Activated CD4-positive, alpha-beta memory T cell treated with anti-CD3 and anti-CD28 coated beads for 36 hours (primary cell): Measurements from ENCODE around the gene SMIM20. TPM values are rescaled to one million over a fixed set of nuclear protein-coding genes. Genes with fewer than 3 reads are reported as not detected.
A peak's percentile ranks its signal among the peaks of the same experiment; 100 is the strongest.
"Not testable (repeated sequence)": the region's sequence is repeated elsewhere in the genome, so short reads cannot be mapped to it uniquely, and the experiment has no call there.

Experiments
- CTCF ChIA-PET: fragments of 350-600 bp; sonication (Branson Sonifier 250); formaldehyde crosslinking; loops from one replicate; lab custom pipeline; 2021; ENCODE audit warnings: antibody characterized with exemption, inconsistent platforms; lab: Charles Lee
- POLR2A ChIA-PET: fragments of 350-600 bp; sonication (Branson Sonifier 250); formaldehyde crosslinking; loops from one replicate; lab custom pipeline; 2021; ENCODE audit warnings: antibody characterized with exemption; lab: Charles Lee
- DNase-seq: peaks from one replicate; pipeline ENCODE4 v3.0.0-alpha.2; 2020
- H3K27ac Mint-ChIP-seq: one replicate; pipeline ENCODE4 v1.8.0; 2021; ENCODE audit warnings: mixed read lengths
- H3K27me3 Mint-ChIP-seq: one replicate; pipeline ENCODE4 v1.8.0; 2021; ENCODE audit warnings: mixed read lengths
- H3K36me3 Mint-ChIP-seq: one replicate; pipeline ENCODE4 v1.8.0; 2021; ENCODE audit warnings: mixed read lengths
- H3K4me1 Mint-ChIP-seq: one replicate; pipeline ENCODE4 v1.8.0; 2021; ENCODE audit warnings: low read depth, mixed read lengths
- H3K4me3 Mint-ChIP-seq: one replicate; pipeline ENCODE4 v1.8.0; 2021; ENCODE audit warnings: mild to moderate bottlenecking, mixed read lengths
- H3K9me3 Mint-ChIP-seq: one replicate; pipeline ENCODE4 v1.8.0; 2021; ENCODE audit warnings: mixed read lengths
- intact Hi-C: fragments of 100-400 bp; cut with micrococcal nuclease; formaldehyde crosslinking; loops from one replicate; pipeline ENCODE4 v1.15.1; 2023
- total RNA-seq, 2 experiments: library from RNA; stranded (reverse); gene quantifications; one replicate each; pipeline ENCODE4 v1.2.3, GENCODE V29; 2021

SMIM20 gene
- 10 to 100 TPM; 26.0 to 28.0 TPM for total RNA-seq

DNA sequence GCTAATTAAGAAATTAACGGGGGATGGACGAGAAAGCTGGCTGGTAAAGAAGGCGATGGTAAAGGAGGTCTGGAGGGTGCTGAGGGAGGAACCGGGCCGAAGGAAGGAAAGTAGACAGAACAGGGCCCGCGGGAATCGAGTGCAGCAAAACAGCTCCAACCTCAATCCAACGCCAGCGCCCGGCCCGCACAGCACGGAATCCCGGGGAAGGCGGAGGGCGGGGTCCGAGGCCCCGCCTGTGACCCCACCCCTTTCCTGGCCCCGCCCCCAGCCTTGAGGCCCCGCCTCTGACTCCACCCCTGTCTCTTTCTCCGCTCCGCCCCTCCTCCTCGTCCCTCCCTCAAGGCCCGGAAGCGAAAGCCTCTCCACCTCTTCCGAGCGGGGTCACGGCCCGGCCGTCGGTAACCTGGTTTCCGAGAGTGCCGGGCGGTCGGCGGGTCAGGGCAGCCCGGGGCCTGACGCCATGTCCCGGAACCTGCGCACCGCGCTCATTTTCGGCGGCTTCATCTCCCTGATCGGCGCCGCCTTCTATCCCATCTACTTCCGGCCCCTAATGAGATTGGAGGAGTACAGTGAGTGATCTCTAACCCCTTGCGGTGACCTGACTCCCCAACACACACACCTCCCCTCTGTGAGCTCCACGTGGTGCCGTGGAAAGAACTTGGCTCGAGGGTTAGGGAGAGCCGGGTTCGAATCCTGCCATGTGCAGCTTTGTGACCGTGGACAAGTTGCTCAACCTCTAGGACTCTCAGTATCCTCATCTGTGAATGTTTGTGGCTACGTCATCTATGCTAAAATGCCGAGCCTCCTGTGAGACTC is at the start of gene SMIM20:
SMIM20 (plus strand) TSS at position 370 of the 819 bp plus-strand sequence; CDS start at position 464, 94 bp downstream.
- peaks cover 17% of the 10 kb centered on the region for H3K4me1 Mint-ChIP-seq
- ChIA-PET CTCF (interaction anchor here (0.7 to 3.1 kb wide), 4 partner anchors 8 to 74 kb away, joined by 3 to 12 read pairs (median 4); no protein-coding TSS in a partner anchor), POLR2A (interaction anchor here (0.6 to 1.6 kb wide), 9 partner anchors 10 to 201 kb away, joined by 3 to 8 read pairs (median 3); no protein-coding TSS in a partner anchor)
- DNase-seq: peak; percentile 93
- H3K27ac Mint-ChIP-seq: peak within 1 kb of the TSS; percentile 94
- H3K9me3 Mint-ChIP-seq: no peaks in the 10 kb centered on the region
- intact Hi-C loops: loop anchor here (1.0 to 10.0 kb wide), 8 partner anchors 24 to 946 kb away; partner anchors contain the start of genes ANAPC4, RBPJ, STIM2 and TBC1D19
- peak within 1 kb of the TSS; percentile 87 for H3K4me3 Mint-ChIP-seq
- H3K27me3 Mint-ChIP-seq: no peaks in the 10 kb centered on the region
- no peaks in the 10 kb centered on the region for H3K36me3 Mint-ChIP-seq

DNA sequence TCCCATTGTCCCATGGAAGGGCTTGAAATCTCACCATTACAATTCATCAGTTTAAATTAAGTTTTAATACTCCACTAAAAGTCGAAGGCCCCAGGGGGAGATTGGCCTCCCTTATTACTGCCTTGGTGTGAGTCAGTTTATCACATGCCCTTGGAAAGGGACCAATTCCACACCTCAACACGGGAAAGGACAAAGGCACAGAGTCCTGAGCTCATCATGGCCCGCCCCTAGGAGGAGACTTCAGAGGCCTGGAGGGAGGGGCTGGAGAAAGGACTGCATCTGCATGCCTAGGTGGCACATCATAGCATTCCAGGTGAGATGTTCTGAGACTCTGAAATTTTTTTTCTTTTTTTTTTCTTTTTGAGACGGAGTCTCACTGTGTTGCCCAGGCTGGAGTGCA is 48.4 kb upstream of the SMIM20 start:
- CTCF ChIA-PET: no interaction called here

DNA sequence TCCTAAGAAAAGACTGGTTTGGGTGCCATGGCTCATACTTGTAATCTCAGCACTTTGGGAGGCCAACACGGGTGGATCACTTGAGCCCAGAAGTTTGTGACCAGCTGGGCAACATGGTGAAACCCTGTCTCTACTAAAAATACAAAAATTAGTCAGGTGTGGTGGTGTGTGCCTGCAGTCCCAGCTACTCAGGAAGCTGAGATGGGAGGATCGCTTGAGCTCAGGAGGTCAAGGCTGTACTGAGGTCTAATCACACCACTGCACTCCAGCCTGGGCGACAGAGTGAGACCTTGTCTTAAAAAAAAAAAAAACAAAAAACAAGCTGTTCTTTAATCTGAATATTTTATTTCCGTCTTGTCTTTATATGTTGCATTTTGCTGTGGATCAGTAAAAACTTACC is 47.6 kb upstream of the SMIM20 start:
- POLR2A ChIA-PET, H3K36me3 Mint-ChIP-seq, H3K9me3 Mint-ChIP-seq, H3K4me3 Mint-ChIP-seq, H3K27me3 Mint-ChIP-seq, H3K4me1 Mint-ChIP-seq, H3K27ac Mint-ChIP-seq, DNase-seq, CTCF ChIA-PET: not testable (repeated sequence)
- intact Hi-C loops: loop anchor here (10.0 kb wide), 1 partner anchor 328 kb away; no protein-coding TSS in a partner anchor

More for the DNA sequence above, 48.4 kb upstream of the SMIM20 start:
- H3K9me3 Mint-ChIP-seq: no peaks in the 10 kb centered on the region
- POLR2A ChIA-PET: interaction anchor here (0.5 to 2.2 kb wide), 2 partner anchors 11 to 881 kb away, joined by 3 to 10 read pairs; no protein-coding TSS in a partner anchor
- no peak overlapping the region for H3K4me3 Mint-ChIP-seq
- no peak for DNase-seq
- intact Hi-C loops: loop anchor here (10.0 kb wide), 1 partner anchor 329 kb away; no protein-coding TSS in a partner anchor
- peaks cover 13% of the 10 kb centered on the region for H3K4me1 Mint-ChIP-seq
- peaks cover 2% of the 10 kb centered on the region for H3K27me3 Mint-ChIP-seq
- H3K27ac Mint-ChIP-seq: no peak overlapping the region
- peaks cover 7% of the 10 kb centered on the region for H3K36me3 Mint-ChIP-seq

DNA sequence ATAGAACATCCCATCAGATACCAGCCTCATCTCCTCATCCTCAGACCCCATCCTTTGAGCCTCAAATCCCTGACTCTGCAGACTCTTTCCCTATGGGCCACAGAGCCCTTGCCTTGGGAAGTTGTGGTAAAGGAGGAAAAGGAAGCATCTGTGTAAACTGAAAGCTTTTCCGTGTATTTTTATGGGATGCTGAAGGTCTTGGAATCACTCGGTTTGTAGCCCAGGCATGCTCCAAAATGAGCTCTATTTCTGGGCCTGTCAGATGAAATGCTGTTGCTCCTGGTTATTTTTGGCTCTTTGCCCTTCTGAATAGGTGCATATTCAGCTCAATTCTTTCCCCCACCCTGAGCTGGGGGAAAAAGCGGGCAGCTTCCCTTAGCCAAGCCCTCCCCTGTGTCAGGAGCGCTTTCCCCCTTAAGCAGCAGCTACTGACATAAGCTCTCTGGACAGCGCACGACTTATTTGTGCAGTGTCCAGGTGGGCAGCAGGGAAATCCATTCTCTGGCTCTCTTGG is 46.2 kb upstream of the SMIM20 start:
- CTCF ChIA-PET: interaction anchor here (1.1 kb wide), 1 partner anchor 428 kb away, joined by 3 read pairs; no protein-coding TSS in a partner anchor
- Mint-ChIP-seq H3K9me3 (no peaks in the 10 kb centered on the region), H3K27me3 (no peaks in the 10 kb centered on the region), H3K27ac (no peak overlapping the region), H3K4me3 (no peak overlapping the region), H3K36me3 (no peaks in the 10 kb centered on the region), H3K4me1 (no peaks in the 10 kb centered on the region)
- DNase-seq: no peak
- POLR2A ChIA-PET: interaction anchor here (1.0 kb wide), 1 partner anchor 8 kb away, joined by 3 read pairs; no protein-coding TSS in a partner anchor
- intact Hi-C loops: loop anchor here (10.0 kb wide), 1 partner anchor 327 kb away; no protein-coding TSS in a partner anchor

DNA sequence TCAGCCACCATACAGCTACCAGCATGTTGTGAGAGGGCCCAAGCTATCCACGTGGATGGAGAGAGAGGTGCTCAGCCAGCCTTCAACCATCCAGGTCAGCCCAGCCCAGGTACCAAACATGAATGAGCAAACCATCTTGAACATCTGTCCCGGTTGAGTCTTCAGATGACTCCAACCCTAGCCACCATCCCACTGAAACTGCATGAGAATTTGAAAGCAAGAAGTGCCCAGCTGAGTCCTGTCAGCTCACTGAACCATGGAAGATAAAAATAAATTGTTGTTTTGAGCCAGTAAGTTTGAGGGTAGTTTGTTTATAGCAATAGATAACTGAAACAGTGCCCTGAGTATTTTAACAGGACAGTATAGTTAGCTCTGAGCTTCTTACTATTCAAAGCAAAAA is 43.9 kb upstream of the SMIM20 start:
- no peak for DNase-seq
- ChIA-PET POLR2A (no interaction called here), CTCF (no interaction called here)
- Mint-ChIP-seq H3K4me1 (no peaks in the 10 kb centered on the region), H3K4me3 (no peak overlapping the region), H3K27me3 (no peaks in the 10 kb centered on the region), H3K27ac (no peak overlapping the region), H3K9me3 (no peaks in the 10 kb centered on the region), H3K36me3 (no peaks in the 10 kb centered on the region)
- intact Hi-C loops: no loop called here

DNA sequence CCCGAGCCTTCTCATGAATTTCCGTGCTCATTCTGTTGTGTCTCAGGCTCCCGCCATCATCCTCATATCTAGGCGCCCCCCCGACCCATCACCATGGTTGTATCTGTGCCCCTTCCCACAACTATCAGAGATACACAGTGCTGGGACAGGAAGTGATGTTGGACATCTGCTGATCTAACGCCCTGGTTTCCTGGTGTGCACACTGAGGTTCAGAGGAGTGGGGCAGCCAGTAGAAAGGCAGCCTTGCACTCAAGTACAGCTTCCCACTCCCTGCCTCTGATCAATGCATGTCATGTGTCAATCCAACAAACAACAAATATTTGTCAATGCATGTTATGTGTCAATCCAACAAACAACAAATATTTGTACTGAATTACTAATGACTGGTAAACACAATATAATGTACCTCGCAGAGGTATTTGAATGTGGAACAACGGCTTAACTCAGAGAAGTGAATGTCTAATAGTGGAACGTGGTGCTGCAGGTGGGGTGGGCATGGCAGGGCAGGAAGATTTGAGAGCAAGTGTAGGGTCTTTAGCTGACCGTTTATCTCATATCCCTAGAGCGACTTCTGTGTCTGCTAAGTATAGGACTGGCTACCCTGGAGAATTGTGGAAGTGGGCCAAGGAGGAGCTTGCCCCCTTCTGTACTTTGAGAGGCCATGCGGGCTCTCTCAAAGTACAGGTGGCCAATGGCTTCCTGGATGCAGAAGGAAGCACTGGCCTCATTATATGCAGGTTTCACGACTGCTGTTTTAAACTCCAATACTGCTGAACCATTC is 41.0 kb upstream of the SMIM20 start:
- ChIA-PET CTCF (no interaction called here), POLR2A (no interaction called here)
- no peak overlapping the region for H3K27ac Mint-ChIP-seq
- DNase-seq: no peak
- no peaks in the 10 kb centered on the region for H3K36me3 Mint-ChIP-seq
- intact Hi-C loops: no loop called here
- H3K4me3 Mint-ChIP-seq: no peak overlapping the region
- no peaks in the 10 kb centered on the region for H3K27me3 Mint-ChIP-seq
- H3K4me1 Mint-ChIP-seq: no peaks in the 10 kb centered on the region
- H3K9me3 Mint-ChIP-seq: no peaks in the 10 kb centered on the region

DNA sequence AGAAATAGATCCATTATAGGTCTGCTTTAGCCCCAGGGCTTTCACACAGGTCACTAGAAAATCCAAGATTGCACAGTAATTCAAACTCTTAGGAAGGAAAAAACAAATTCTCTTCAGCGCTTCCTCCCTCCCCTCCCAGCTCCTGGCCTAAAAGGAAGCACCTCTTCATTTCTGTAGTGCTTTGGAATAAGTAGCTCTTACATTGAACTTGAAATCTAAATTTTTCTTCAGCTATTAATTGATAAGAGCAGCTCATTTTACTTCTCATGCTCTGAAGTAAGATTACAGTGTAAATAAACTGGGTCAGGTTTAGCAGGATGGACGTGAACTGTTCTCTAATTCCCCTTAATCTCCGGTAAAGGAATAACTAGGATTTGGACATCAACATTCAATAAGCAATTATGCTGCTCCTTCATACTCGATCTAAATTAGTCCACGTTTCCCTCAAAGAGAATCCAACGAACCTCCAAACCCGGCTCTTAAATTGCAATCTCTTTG is 40.3 kb upstream of the SMIM20 start:
- intact Hi-C loops: no loop called here
- no peak for DNase-seq
- no peak overlapping the region for H3K27ac Mint-ChIP-seq
- H3K4me1 Mint-ChIP-seq: no peaks in the 10 kb centered on the region
- no peak overlapping the region for H3K4me3 Mint-ChIP-seq
- POLR2A ChIA-PET: no interaction called here
- no peaks in the 10 kb centered on the region for H3K27me3 Mint-ChIP-seq
- CTCF ChIA-PET: no interaction called here
- no peaks in the 10 kb centered on the region for H3K9me3 Mint-ChIP-seq
- no peaks in the 10 kb centered on the region for H3K36me3 Mint-ChIP-seq

DNA sequence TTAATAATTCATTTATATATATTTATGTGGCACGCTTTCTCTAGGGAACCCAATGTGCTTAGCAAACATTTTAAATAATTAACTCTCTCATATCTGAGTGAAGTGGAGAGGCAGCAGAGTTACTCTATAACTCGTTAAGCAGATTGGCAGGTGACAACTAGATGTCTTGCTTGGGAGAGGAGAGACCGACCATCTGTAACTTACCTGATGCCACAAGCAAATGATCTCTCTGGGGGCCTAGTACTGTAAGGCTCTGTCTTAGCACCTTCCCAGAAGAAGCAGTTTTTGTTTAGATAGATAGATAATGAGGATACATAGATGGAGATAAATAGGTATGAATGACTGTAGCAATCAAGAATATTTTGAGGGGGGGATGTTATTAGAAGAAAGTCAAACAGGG is 39.4 kb upstream of the SMIM20 start:
- ChIA-PET POLR2A (no interaction called here), CTCF (no interaction called here)
- intact Hi-C loops: no loop called here
- Mint-ChIP-seq H3K4me1 (no peaks in the 10 kb centered on the region), H3K36me3 (peaks cover 2% of the 10 kb centered on the region), H3K27ac (no peak overlapping the region), H3K4me3 (no peak overlapping the region), H3K9me3 (no peaks in the 10 kb centered on the region), H3K27me3 (no peaks in the 10 kb centered on the region)
- no peak for DNase-seq

DNA sequence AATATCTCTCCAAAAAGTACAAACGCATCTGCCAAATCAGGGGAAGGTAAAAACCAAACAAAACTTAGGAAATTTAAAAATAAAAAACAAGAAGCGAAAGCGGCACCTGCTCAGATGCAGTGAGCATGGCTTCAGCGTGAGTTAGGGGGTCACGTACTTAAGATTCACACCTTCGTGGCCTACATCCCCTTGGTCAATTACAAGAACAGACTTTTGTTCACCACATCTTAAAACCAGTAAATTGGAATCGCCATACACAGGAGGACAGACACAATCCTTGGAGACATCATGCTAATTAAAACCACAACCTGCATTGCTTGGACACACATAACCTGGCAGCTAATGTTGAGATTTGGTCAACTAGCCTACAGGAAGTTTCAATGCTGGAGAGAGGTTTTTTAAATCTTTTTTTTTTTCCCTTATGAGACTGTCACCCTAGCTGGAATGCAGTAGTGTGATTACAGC is 38.7 kb upstream of the SMIM20 start:
- no peak overlapping the region for H3K4me3 Mint-ChIP-seq
- intact Hi-C loops: no loop called here
- H3K27ac Mint-ChIP-seq: no peak overlapping the region
- no peaks in the 10 kb centered on the region for H3K9me3 Mint-ChIP-seq
- H3K36me3 Mint-ChIP-seq: peaks cover 4% of the 10 kb centered on the region
- CTCF ChIA-PET: no interaction called here
- POLR2A ChIA-PET: no interaction called here
- no peak for DNase-seq
- H3K27me3 Mint-ChIP-seq: no peaks in the 10 kb centered on the region
- H3K4me1 Mint-ChIP-seq: no peaks in the 10 kb centered on the region

DNA sequence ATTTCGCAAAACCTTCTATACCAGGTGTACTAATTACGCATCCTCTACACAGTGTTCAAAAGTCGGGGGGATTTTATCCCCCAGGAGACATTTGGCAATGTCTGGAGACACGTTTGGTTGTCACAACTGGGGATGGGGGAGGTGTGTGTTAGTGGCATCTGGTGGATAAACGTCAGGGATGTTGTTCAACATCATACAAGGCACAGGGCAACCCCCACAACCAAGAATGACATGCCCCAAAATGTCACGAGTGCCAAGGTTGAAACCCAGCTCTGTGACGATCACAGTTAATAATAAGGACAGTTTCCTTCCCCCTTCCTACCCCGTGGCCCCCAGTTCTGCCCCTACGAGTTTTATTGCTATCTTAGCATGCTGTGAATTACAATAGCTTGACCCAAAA is 35.3 kb upstream of the SMIM20 start:
- no peak for DNase-seq
- intact Hi-C loops: no loop called here
- Mint-ChIP-seq H3K4me3 (no peak overlapping the region), H3K36me3 (peaks cover 4% of the 10 kb centered on the region), H3K4me1 (no peaks in the 10 kb centered on the region), H3K27ac (no peak overlapping the region), H3K27me3 (no peaks in the 10 kb centered on the region), H3K9me3 (no peaks in the 10 kb centered on the region)
- POLR2A ChIA-PET: no interaction called here
- CTCF ChIA-PET: no interaction called here

DNA sequence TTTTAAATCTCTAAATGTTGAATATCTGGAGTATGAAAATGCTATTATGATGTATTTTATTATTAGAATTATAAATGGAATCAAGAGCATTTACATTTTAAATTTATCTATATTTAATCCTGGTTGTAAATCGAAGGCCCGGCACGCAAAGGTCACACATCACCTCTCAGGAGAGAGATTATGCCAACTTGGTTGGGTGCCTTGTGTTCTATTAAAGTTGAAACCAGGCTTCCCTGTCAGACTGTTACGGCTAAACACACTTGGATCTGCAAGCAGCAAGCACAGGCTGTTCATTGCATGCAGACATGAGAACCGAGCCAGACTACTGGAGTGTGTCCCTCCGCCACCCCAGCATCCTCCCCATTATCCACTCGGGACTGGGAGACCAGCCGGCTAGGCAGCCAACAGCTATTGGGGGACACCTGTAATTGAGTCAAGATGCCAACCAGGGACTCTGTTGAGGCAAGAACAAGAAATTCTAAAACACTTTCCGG is 34.9 kb upstream of the SMIM20 start:
- no peaks in the 10 kb centered on the region for H3K9me3 Mint-ChIP-seq
- intact Hi-C loops: no loop called here
- H3K4me1 Mint-ChIP-seq: peaks cover 4% of the 10 kb centered on the region
- H3K36me3 Mint-ChIP-seq: peaks cover 4% of the 10 kb centered on the region
- CTCF ChIA-PET: no interaction called here
- no peak overlapping the region for H3K27ac Mint-ChIP-seq
- DNase-seq: no peak
- H3K4me3 Mint-ChIP-seq: no peak overlapping the region
- no peaks in the 10 kb centered on the region for H3K27me3 Mint-ChIP-seq
- POLR2A ChIA-PET: no interaction called here
